Endothelial cell of umbilical vein (primary cell): Measurements from ENCODE around the gene KRT12. TPM values are rescaled to one million over a fixed set of nuclear protein-coding genes. Genes with fewer than 3 reads are reported as not detected.

Experiments used
- BruUV-seq: library from RNA; stranded (reverse); fragments of 400-500 nt; replicated peaks from 2 replicates; lab custom pipeline; 2021; lab: Mats Ljungman, UMichigan
- CTCF ChIA-PET: fragments of 300-600, 350-600 bp; sonication (Branson Sonifier 250); formaldehyde crosslinking; loops from one replicate; lab custom pipeline; 2021; ENCODE audit warnings: antibody characterized with exemption, inconsistent platforms; lab: Charles Lee
- POLR2A ChIA-PET: fragments of 300-600, 350-600 bp; sonication (Branson Sonifier 250); formaldehyde crosslinking; loops from one replicate; lab custom pipeline; 2021; ENCODE audit warnings: antibody characterized with exemption, inconsistent platforms; lab: Charles Lee
- DNase-seq: peaks from one replicate; pipeline ENCODE4 v3.0.0-alpha.2; 2011; ENCODE audit warnings: low read depth, low spot score
- FAIRE-seq: peaks from 2 replicates; lab custom pipeline; 2011; peaks lifted over from hg19 to GRCh38; lab: Jason Lieb, UNC
- H2AFZ ChIP-seq: 2 replicates; pipeline ENCODE4 v1.6.0; 2012; ENCODE audit warnings: low read depth, low read length, control low read depth, inconsistent platforms
- H3K27ac ChIP-seq: 2 replicates; pipeline ENCODE4 v1.5.1; 2011; ENCODE audit warnings: low read depth, mild to moderate bottlenecking, control low read depth, low read length, moderate library complexity; ENCODE audit not compliant: insufficient read depth
- H3K27me3 ChIP-seq, 2 experiments: 2 replicates each; pipeline versions ENCODE4 v1.6.0 to v1.6.1; 2011; ENCODE audit warnings: low read length in 2 of 2, mixed read lengths in 1 of 2; ENCODE audit not compliant: control insufficient read depth in 2 of 2, insufficient read depth in 2 of 2
- H3K36me3 ChIP-seq, 2 experiments: 2 replicates in 1 of 2; 3 replicates in 1 of 2; pipeline ENCODE4 v1.5.1; 2011; ENCODE audit warnings: low read length in 2 of 2, mild to moderate bottlenecking in 1 of 2, moderate library complexity in 1 of 2; ENCODE audit not compliant: control insufficient read depth in 2 of 2, insufficient read depth in 2 of 2; ENCODE audit errors: extremely low read depth in 1 of 2
- H3K4me1 ChIP-seq: 3 replicates; pipeline ENCODE4 v1.5.1; 2011; ENCODE audit warnings: mild to moderate bottlenecking, low read length; ENCODE audit not compliant: control insufficient read depth, insufficient read depth; ENCODE audit errors: extremely low read depth
- H3K4me2 ChIP-seq: 2 replicates; pipeline ENCODE4 v1.6.1; 2011; ENCODE audit warnings: low read length, control low read depth, mixed read lengths; ENCODE audit not compliant: insufficient read depth
- H3K4me3 ChIP-seq, 3 experiments: fragments of 200-600 bp in 1 of 3; sonication (generic), shearing (Covaris generic) in 1 of 3; replicated peaks in 1 of 3; 2 replicates each; pipeline ENCODE4 v1.5.1; 2011 to 2016; ENCODE audit warnings: control low read depth in 3 of 3, low read length in 3 of 3, mild to moderate bottlenecking in 2 of 3, inconsistent platforms in 1 of 3, low read depth in 1 of 3, moderate library complexity in 1 of 3; ENCODE audit not compliant: insufficient read depth in 1 of 3
- H3K79me2 ChIP-seq: 2 replicates; pipeline ENCODE4 v1.6.0; 2012; ENCODE audit warnings: low read length, inconsistent platforms; ENCODE audit not compliant: control insufficient read depth, insufficient read depth
- H3K9ac ChIP-seq: replicated peaks from 2 replicates; pipeline ENCODE3; 2011; ENCODE audit warnings: low read length, control low read depth; ENCODE audit not compliant: insufficient read depth; ENCODE audit errors: extremely low read depth
- H3K9me1 ChIP-seq: replicated peaks from 3 replicates; pipeline ENCODE4 v1.6.0; 2011; ENCODE audit warnings: mild to moderate bottlenecking, low read length; ENCODE audit not compliant: control insufficient read depth, insufficient read depth; ENCODE audit errors: extremely low read depth
- H3K9me3 ChIP-seq: replicated peaks from 2 replicates; pipeline ENCODE4 v1.5.1; 2012; ENCODE audit warnings: low read length, inconsistent platforms; ENCODE audit not compliant: control insufficient read depth, insufficient read depth
- H4K20me1 ChIP-seq: replicated peaks from 2 replicates; pipeline ENCODE3; 2011; ENCODE audit warnings: mild to moderate bottlenecking, low read length; ENCODE audit not compliant: control insufficient read depth, insufficient read depth; ENCODE audit errors: extremely low read depth
- CTCF ChIP-seq, 2 donors: IDR thresholded peaks; 1 replicate in 1 of 2; 2 replicates in 1 of 2; pipeline ENCODE4 v1.5.1; 2011; ENCODE audit warnings: low read length in 2 of 2, mild to moderate bottlenecking in 2 of 2, moderate library complexity in 2 of 2, control low read depth in 1 of 2, inconsistent platforms in 1 of 2, low read depth in 1 of 2; ENCODE audit not compliant: insufficient read depth in 1 of 2; ENCODE audit errors: extremely low read depth in 1 of 2
- EZH2 ChIP-seq: IDR thresholded peaks from 2 replicates; pipeline ENCODE4 v1.6.1; 2012; ENCODE audit warnings: borderline replicate concordance, low read depth, mild to moderate bottlenecking, moderate library complexity, low read length, inconsistent platforms; ENCODE audit not compliant: severe bottlenecking
- FOS ChIP-seq: IDR thresholded peaks from 2 replicates; pipeline ENCODE4 v1.6.1; 2011; ENCODE audit warnings: mild to moderate bottlenecking, low read length, moderate library complexity, borderline replicate concordance; ENCODE audit not compliant: insufficient read depth
- GATA2 ChIP-seq: IDR thresholded peaks from 2 replicates; pipeline ENCODE4 v1.7.0; 2011; ENCODE audit warnings: low read depth, mild to moderate bottlenecking, moderate library complexity, mixed read lengths, low read length; ENCODE audit not compliant: insufficient read length, insufficient read depth
- JUN ChIP-seq: IDR thresholded peaks from 2 replicates; pipeline ENCODE4 v1.6.1; 2011; ENCODE audit warnings: borderline replicate concordance, low read depth; ENCODE audit not compliant: insufficient read length, insufficient read depth
- MAX ChIP-seq: IDR thresholded peaks from 2 replicates; pipeline ENCODE4 v1.6.1; 2011; ENCODE audit not compliant: insufficient read depth, insufficient read length
- MYC ChIP-seq: IDR thresholded peaks from one replicate; pipeline ENCODE4 v1.6.1; 2011; ENCODE audit warnings: mild to moderate bottlenecking, low read depth, low read length
- POLR2A ChIP-seq: IDR thresholded peaks from 2 replicates; pipeline ENCODE4 v1.6.1; 2012; ENCODE audit warnings: low read depth, mild to moderate bottlenecking, control low read depth, low read length
- POLR2AphosphoS5 ChIP-seq: IDR thresholded peaks from 2 replicates; pipeline ENCODE4 v1.6.1; 2012; ENCODE audit warnings: low read depth, mild to moderate bottlenecking, control low read depth, low read length, moderate library complexity; ENCODE audit not compliant: insufficient read depth
- dilution Hi-C: fragments of 300-500 bp; cut with MboI; formaldehyde crosslinking; loops from one replicate; pipeline ENCODE4 v1.15.0; 2019; ENCODE audit warnings: low sequenced_read_pairs; ENCODE audit not compliant: extremely low pct_ligation_motif_present
- intact Hi-C: fragments of 100-400 bp; cut with micrococcal nuclease; formaldehyde crosslinking; loops from one replicate; pipeline ENCODE4 v1.10.0; 2022
- polyA plus RNA-seq, 4 experiments: library from polyadenylated mRNA; depleted of rRNA in 3 of 4; stranded (reverse) in 3 of 4; unstranded in 1 of 4; fragments of >200 nt; gene quantifications; 2 replicates each; pipeline versions ENCODE4 v1.2.1 to v1.2.3, GENCODE V29; 2011 to 2012; ENCODE audit warnings: missing spikeins in 1 of 4
- total RNA-seq: library from RNA; stranded (reverse); gene quantifications from 2 replicates; pipeline ENCODE4 v1.2.3, GENCODE V29; 2021

KRT12 gene
- total and polyA plus RNA-seq, 2 donors (not counting 3 experiments of a cell fraction or from before 2014, with no cell fraction given) = not detected

- Histone ChIP-seq H3K9ac (no peak overlapping the region), H4K20me1 (no peaks in the 10 kb centered on the region), H3K79me2 (no peaks in the 10 kb centered on the region), H3K4me3 (no peak overlapping the region), H3K4me1 (peaks cover 7% of the 10 kb centered on the region), H3K27me3 (no peaks in the 10 kb centered on the region), H3K4me2 (no peak overlapping the region), H2AFZ (no peak overlapping the region), H3K9me1 (no peaks in the 10 kb centered on the region), H3K9me3 (no peaks in the 10 kb centered on the region), H3K27ac (no peak overlapping the region), H3K36me3 (no peaks in the 10 kb centered on the region)
- BruUV-seq = no TSS peak
- dilution Hi-C loops = no loop called here
- no peak for TF ChIP-seq EZH2
- no peak for TF ChIP-seq GATA2
- no peak for TF ChIP-seq MAX
- peak; percentile 34 for TF ChIP-seq JUN
- TF ChIP-seq FOS = peak; percentile 56
- no peak for TF ChIP-seq POLR2A
- TF ChIP-seq CTCF (IDR thresholded peaks at IDR 0.05; ENCODE audit: extremely low read depth in 1 of 2, insufficient read depth in 1 of 2, low read depth in 1 of 2, low read length in 2 of 2) = no peak
- TF ChIP-seq POLR2AphosphoS5 = no peak
- no peak for TF ChIP-seq MYC
- ChIA-PET POLR2A (no interaction called here), CTCF (interaction anchor here (0.9 to 1.0 kb wide), 2 partner anchors 407 to 633 kb away, joined by 4 read pairs; no protein-coding TSS in a partner anchor)
- intact Hi-C loops = no loop called here
- DNase-seq (peak; percentile 3), FAIRE-seq (no peak)
Observed at GRCh38 chr17:40915199-40915661, 48.2 kb upstream of the KRT12 start.
